GM18517 (cell line): ENCODE measurements around the gene GAS6.
"Not testable (repeated sequence)": the region's sequence is repeated elsewhere in the genome, so short reads cannot be mapped to it uniquely, and the experiment has no call there.

ENCODE experiments used
- ATAC-seq: cut with Tn5 transposase; IDR thresholded peaks from one replicate; pipeline ENCODE4 v1.9.1; 2021; ENCODE audit warnings: mild to moderate bottlenecking, moderate library complexity; ENCODE audit not compliant: unreplicated experiment

GAS6 gene

GRCh38 chr13:113863524-113864272, at the start of gene GAS6:
Gene GAS6 (minus strand): TSS chr13:113864076. CDS start chr13:113863920, 156 bp downstream.
- no peak for ATAC-seq

GRCh38 chr13:113913408-113913807, 49.5 kb upstream of the GAS6 start:
- ATAC-seq: not testable (repeated sequence)

DNA sequence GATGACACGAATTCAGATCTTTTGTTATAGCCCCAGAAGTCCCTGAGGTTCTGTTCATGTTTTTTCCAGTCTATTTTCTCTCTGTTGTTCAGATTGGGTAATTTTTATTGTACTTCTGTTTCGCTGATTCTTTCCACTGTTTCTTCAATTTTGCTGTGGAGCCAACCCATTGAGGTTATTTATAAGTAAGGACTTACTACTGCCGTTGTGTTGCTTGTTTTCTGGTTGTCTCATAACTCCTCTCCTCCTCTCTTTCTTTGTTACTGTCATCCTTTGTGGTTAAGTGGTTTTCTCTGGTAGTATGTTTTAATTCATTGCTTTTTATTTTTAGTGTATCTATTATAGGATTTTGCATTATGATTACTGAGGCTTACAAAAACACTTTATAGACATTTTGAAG, 48.7 kb upstream of the GAS6 start:
- no peak for ATAC-seq

DNA sequence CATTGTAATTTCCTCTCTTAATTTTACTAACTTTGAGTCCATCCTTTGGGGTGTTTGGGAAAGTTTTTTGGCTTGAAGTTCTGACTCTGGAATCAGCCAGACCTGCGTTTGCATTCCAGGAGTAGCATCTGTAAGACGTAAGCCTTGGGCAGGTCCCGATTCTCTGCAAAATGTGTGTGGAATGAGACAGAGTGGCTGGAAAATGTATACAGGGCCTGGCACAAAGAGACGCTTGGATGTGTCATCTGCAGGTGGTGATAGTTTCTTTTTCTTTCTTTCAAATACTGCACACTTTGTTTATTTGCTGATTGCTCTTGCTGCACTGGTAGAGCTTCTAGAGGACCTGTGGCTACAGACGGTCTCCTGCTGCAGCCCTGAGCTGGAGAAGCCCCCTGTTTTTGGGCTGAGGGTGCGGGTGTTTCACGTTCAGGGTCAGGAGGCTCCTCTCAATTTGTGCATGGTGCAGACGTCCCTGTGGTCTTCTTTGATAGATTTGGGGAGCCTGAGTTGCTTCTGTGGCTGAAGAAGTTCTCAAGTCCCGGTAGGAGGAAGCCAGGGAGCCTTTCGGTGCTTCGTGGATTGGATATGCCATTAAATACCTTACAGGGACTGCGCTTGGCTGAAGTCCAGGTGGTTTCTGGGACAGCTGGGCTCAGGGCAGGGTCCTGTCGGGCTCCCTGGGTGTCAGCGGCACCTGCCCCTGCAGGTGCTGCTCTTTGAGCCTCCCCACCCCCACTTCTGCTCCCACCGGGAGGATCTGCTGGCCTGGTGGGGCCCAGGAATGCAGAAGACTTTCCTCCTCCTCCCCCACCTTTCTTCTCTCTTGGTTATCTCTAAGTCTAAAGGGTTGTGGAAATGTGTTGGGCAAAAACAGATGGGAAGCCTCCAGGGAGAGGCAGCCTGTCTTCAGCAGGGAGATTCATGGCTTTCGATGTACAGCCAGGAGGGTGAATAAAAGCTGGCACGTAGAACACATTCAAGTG, 44.0 kb upstream of the GAS6 start:
- ATAC-seq: no peak

- ATAC-seq: no peak
Observed at GRCh38 chr13:113906571-113906970, 42.7 kb upstream of the GAS6 start.

DNA sequence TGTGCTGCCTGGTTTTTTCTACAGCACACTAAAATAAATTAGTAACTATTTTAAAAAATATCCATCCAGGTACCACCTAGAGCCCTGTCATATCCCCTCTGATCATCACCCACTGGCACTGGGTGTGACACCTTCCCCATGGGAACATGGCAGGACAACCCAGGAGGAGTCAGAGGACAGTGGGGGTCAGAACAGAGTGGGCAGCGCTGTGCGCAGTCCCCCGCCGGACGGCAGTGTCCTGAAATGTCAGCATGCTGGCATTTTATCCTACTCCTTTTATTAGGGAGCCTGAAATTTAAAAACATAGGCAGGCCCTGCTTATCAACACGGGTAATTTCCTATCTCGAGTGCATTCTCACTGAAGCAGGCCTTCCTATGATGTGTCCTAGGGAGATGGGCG, 42.1 kb upstream of the GAS6 start:
- no peak for ATAC-seq

DNA sequence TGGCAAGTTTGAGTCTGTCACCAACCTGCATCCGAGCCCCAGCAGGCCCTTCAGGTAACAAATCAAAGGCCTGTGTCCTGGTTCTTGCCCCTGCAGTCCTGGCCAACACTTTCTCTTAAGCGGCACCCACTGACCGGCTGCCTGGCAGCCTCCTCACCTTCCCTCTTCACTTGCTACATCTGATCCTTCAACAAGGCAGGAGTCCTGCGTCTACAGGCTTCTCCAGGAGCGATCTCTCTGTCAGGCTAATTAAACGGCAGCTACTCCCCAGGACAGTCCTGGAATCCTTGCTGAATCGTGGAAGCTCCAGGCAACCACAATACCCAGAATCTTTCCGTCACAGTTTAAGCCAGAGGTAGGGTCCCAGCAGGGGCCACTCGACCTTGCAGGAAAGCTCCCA, 41.1 kb upstream of the GAS6 start:
- ATAC-seq: no peak

DNA sequence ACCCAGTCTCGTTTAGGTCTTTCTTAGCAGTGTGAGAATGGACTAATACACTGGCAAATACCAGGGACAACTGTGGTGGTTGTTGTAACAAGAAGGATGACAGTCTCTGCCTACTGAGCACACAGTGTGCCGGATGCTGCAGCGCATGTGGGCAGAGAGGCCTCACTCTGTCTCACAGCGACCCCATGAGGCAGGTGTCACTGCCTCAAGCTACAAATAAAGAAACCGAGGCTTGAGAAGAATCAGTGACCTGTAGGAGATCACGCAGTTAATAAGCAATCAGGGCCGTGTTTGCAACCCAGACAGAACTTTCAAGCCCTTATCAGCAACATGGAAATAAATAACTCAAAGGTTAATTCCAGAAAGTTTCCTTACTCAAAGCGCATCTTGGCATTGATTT, 40.5 kb upstream of the GAS6 start:
- ATAC-seq: no peak

GRCh38 chr13:113903912-113904311, 40.0 kb upstream of the GAS6 start:
- no peak for ATAC-seq

GRCh38 chr13:113902986-113903775, 39.3 kb upstream of the GAS6 start:
- ATAC-seq: no peak

DNA sequence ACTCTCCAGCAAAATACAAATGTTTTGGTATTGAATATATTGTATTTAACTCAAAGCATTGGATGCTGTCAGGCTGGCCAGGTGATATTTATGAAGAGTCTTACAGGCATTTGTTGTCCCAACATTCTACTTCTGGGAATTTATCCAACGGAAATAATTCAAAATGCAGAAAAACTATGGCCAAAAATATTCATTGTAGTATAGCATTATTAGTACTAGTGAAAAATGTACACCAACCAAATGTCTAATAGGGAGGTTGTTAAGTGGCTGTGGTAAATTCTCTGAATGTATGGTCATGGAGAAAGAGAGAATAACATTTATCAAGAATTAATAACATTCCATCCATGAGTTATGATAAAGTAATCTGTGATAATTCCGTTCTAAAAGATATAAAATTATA, 38.6 kb upstream of the GAS6 start:
- ATAC-seq: no peak

- ATAC-seq: no peak
Observed at GRCh38 chr13:113901642-113902041, 37.8 kb upstream of the GAS6 start.

DNA sequence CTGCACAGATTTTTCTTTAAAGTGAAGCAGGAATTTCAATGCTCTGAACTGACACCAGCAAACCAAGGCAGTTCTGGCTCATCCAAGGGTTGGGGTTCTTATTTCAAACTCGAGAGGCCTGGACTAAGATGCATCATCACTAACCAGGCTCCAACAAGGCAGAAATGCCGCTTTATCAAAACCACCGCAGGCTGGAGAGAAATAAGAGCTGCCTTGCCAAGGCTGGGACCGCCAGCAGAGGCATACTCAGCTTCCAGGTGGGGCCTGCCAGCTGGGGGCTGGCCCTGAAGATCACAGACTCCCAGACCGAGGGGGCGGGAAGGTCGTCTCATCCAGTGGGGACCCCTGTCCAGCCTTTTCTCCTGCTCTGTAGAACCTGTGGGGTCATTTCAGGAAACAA, 37.4 kb upstream of the GAS6 start:
- ATAC-seq: no peak

GRCh38 chr13:113900646-113901045, 36.8 kb upstream of the GAS6 start:
- no peak for ATAC-seq

- no peak for ATAC-seq
Observed at GRCh38 chr13:113898391-113898790, 34.5 kb upstream of the GAS6 start.

GRCh38 chr13:113897966-113898365, 34.1 kb upstream of the GAS6 start:
- no peak for ATAC-seq

GRCh38 chr13:113897161-113897560, 33.3 kb upstream of the GAS6 start:
- ATAC-seq: no peak

DNA sequence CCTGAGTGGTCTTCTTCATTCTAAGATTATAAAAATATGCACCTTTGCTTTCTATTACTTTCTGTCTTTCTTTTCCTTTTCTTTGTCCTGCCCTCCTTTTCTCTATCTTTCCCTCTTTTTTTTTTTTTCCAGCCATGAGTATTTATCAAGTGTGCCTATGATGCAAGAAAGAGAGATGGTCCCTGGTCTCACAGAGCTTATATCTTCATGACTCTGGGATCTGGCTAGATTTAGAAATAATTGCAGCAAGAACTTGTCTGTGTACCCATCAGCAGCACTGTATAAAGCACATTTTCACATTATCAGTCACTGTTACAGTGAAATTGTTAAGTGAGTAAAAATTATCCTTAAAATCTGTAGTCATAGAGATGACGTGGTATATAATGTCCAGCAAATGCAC, 31.6 kb upstream of the GAS6 start:
- ATAC-seq: no peak

GRCh38 chr13:113890774-113891480, 27.1 kb upstream of the GAS6 start:
- ATAC-seq: no peak

- no peak for ATAC-seq
Observed at GRCh38 chr13:113889467-113889866, 25.6 kb upstream of the GAS6 start.
